Endothelial cell of umbilical vein (primary cell): Measurements from ENCODE around the gene OR13C2.
"Not testable (repeated sequence)": the region's sequence is repeated elsewhere in the genome, so short reads cannot be mapped to it uniquely, and the experiment has no call there.

Source experiments
- CTCF ChIP-seq, 2 donors: IDR thresholded peaks; 1 replicate in 1 of 2; 2 replicates in 1 of 2; pipeline ENCODE4 v1.5.1; 2011; ENCODE audit warnings: low read length in 2 of 2, mild to moderate bottlenecking in 2 of 2, moderate library complexity in 2 of 2, control low read depth in 1 of 2, inconsistent platforms in 1 of 2, low read depth in 1 of 2; ENCODE audit not compliant: insufficient read depth in 1 of 2; ENCODE audit errors: extremely low read depth in 1 of 2
- EZH2 ChIP-seq: IDR thresholded peaks from 2 replicates; pipeline ENCODE4 v1.6.1; 2012; ENCODE audit warnings: borderline replicate concordance, low read depth, mild to moderate bottlenecking, moderate library complexity, low read length, inconsistent platforms; ENCODE audit not compliant: severe bottlenecking
- FOS ChIP-seq: IDR thresholded peaks from 2 replicates; pipeline ENCODE4 v1.6.1; 2011; ENCODE audit warnings: mild to moderate bottlenecking, low read length, moderate library complexity, borderline replicate concordance; ENCODE audit not compliant: insufficient read depth
- GATA2 ChIP-seq: IDR thresholded peaks from 2 replicates; pipeline ENCODE4 v1.7.0; 2011; ENCODE audit warnings: low read depth, mild to moderate bottlenecking, moderate library complexity, mixed read lengths, low read length; ENCODE audit not compliant: insufficient read length, insufficient read depth
- JUN ChIP-seq: IDR thresholded peaks from 2 replicates; pipeline ENCODE4 v1.6.1; 2011; ENCODE audit warnings: borderline replicate concordance, low read depth; ENCODE audit not compliant: insufficient read length, insufficient read depth
- MYC ChIP-seq: IDR thresholded peaks from one replicate; pipeline ENCODE4 v1.6.1; 2011; ENCODE audit warnings: mild to moderate bottlenecking, low read depth, low read length
- POLR2A ChIP-seq: IDR thresholded peaks from 2 replicates; pipeline ENCODE4 v1.6.1; 2012; ENCODE audit warnings: low read depth, mild to moderate bottlenecking, control low read depth, low read length
- POLR2AphosphoS5 ChIP-seq: IDR thresholded peaks from 2 replicates; pipeline ENCODE4 v1.6.1; 2012; ENCODE audit warnings: low read depth, mild to moderate bottlenecking, control low read depth, low read length, moderate library complexity; ENCODE audit not compliant: insufficient read depth
- TF ChIP-seq, protein P1 (sequence below): IDR thresholded peaks from 2 replicates; pipeline ENCODE4 v1.6.1; 2011; ENCODE audit not compliant: insufficient read depth, insufficient read length

DNA sequence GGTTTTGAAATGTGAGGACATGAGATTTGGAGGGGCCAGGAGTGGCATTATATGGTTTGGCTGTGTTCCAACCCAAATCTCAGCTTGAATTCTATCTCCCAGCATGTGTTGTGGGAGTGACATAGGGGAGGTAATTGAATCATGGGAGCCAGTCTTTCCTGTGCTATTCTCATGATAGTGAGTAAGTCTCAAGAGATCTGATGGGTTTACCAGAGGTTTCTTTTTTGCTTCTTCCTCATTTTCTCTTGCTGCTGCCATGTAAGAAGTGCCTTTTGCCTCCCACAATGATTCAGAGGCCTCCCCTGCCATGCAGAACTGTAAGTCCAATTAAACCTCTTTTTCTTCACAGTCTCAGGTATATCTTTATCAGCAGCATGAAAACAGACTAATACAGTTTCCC, 20.5 kb upstream of the OR13C2 start:
- not testable (repeated sequence) for TF ChIP-seq POLR2A; EZH2; CTCF (IDR thresholded peaks at IDR 0.05; ENCODE audit: extremely low read depth in 1 of 2, insufficient read depth in 1 of 2, low read depth in 1 of 2, low read length in 2 of 2); JUN; MYC; POLR2AphosphoS5; GATA2; FOS
- TF ChIP-seq, protein P1, sequence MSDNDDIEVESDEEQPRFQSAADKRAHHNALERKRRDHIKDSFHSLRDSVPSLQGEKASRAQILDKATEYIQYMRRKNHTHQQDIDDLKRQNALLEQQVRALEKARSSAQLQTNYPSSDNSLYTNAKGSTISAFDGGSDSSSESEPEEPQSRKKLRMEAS: not testable (repeated sequence)
